ENCODE results near the gene CD68.
"Not testable (repeated sequence)": the region's sequence is repeated elsewhere in the genome, so short reads cannot be mapped to it uniquely, and the experiment has no call there.

The CD68 gene

GRCh38 chr17:7580604-7581575 is 1.5 kb downstream of the CD68 start:
- no peak for DNase-seq

- no peak for DNase-seq
Measured at GRCh38 chr17:7582396-7583252, 3.2 kb downstream of the CD68 start.

GRCh38 chr17:7583253-7584109 is 4.0 kb downstream of the CD68 start, which contains the start of gene MPDU1:
TSS of gene MPDU1 (plus strand) at chr17:7583852. CDS start at chr17:7583863, 11 bp downstream.
- peak; percentile 94 for DNase-seq

- no peak for DNase-seq
Measured at GRCh38 chr17:7586673-7587419, 7.4 kb downstream of the CD68 start.

- no peak for DNase-seq
Measured at GRCh38 chr17:7587420-7588151, 8.1 kb downstream of the CD68 start.

- no peak for DNase-seq
Measured at GRCh38 chr17:7588553-7589203, 9.2 kb downstream of the CD68 start.

GRCh38 chr17:7589204-7589868 is 9.9 kb downstream of the CD68 start:
- peak; percentile 72 for DNase-seq

- DNase-seq = no peak
Measured at GRCh38 chr17:7589891-7590691, 10.7 kb downstream of the CD68 start, which contains the start of gene SOX15. TSS of gene SOX15 (minus strand) at chr17:7590094. CDS start at chr17:7589676, 418 bp downstream.

GRCh38 chr17:7590743-7591142 is 11.3 kb downstream of the CD68 start:
- no peak for DNase-seq

- DNase-seq = no peak
Measured at GRCh38 chr17:7591596-7591995, 12.2 kb downstream of the CD68 start.

- DNase-seq = no peak
Measured at GRCh38 chr17:7592422-7593021, 13.1 kb downstream of the CD68 start.

GRCh38 chr17:7593296-7593695 is 13.9 kb downstream of the CD68 start:
- DNase-seq = no peak

GRCh38 chr17:7597561-7597960 is 18.1 kb downstream of the CD68 start:
- DNase-seq = not testable (repeated sequence)

GRCh38 chr17:7606280-7606679 is 26.8 kb downstream of the CD68 start:
- no peak for DNase-seq

- DNase-seq = no peak
Measured at GRCh38 chr17:7610641-7611040, 31.2 kb downstream of the CD68 start.

- no peak for DNase-seq
Measured at GRCh38 chr17:7611635-7612293, 32.3 kb downstream of the CD68 start.

- no peak for DNase-seq
Measured at GRCh38 chr17:7612294-7612640, 32.8 kb downstream of the CD68 start.
